Activated CD4-positive, alpha-beta T cell treated with anti-CD3 and anti-CD28 coated beads, Interleukin-2, Interleukin-4, amounts not matched to agents 100 ng/mL and 50 ng/mL, durations not matched to agents 16 hours and 8 hours (primary cell): ENCODE measurements around the gene TMEM217.
A peak's percentile ranks its signal among the peaks of the same experiment; 100 is the strongest.
"Not testable (repeated sequence)": the region's sequence is repeated elsewhere in the genome, so short reads cannot be mapped to it uniquely, and the experiment has no call there.

Experiments used
- DNase-seq: peaks from one replicate; pipeline ENCODE4 v3.0.0-alpha.2; 2020; ENCODE audit warnings: low spot score

Gene TMEM217

GRCh38 chr6:37185949-37186720 lies 71.8 kb downstream of the TMEM217 start:
- not testable (repeated sequence) for DNase-seq

- DNase-seq = peak; percentile 91
These were observed 75.0 kb downstream of the TMEM217 start for GRCh38 chr6:37182736-37183590.

GRCh38 chr6:37180610-37181009 lies 77.3 kb downstream of the TMEM217 start:
- not testable (repeated sequence) for DNase-seq

GRCh38 chr6:37180075-37180474 lies 77.9 kb downstream of the TMEM217 start:
- no peak for DNase-seq

- DNase-seq = no peak
These were observed 79.9 kb downstream of the TMEM217 start for GRCh38 chr6:37177935-37178517.

GRCh38 chr6:37177077-37177934 lies 80.6 kb downstream of the TMEM217 start:
- no peak for DNase-seq

GRCh38 chr6:37176268-37177076 lies 81.5 kb downstream of the TMEM217 start:
- DNase-seq = no peak

- no peak for DNase-seq
These were observed 82.3 kb downstream of the TMEM217 start for GRCh38 chr6:37175332-37176267.

GRCh38 chr6:37174515-37175331 lies 83.2 kb downstream of the TMEM217 start:
- DNase-seq = no peak

- no peak for DNase-seq
These were observed 83.8 kb downstream of the TMEM217 start for GRCh38 chr6:37174196-37174514.

- peak; percentile 50 for DNase-seq
These were observed 84.3 kb downstream of the TMEM217 start for GRCh38 chr6:37173493-37174195.

GRCh38 chr6:37172912-37173492 lies 84.9 kb downstream of the TMEM217 start:
- no peak for DNase-seq

- DNase-seq = peak; percentile 95
These were observed 85.8 kb downstream of the TMEM217 start for GRCh38 chr6:37171970-37172812.

- no peak for DNase-seq
These were observed 86.6 kb downstream of the TMEM217 start for GRCh38 chr6:37171201-37171969.

- DNase-seq = peak; percentile 50
These were observed 87.4 kb downstream of the TMEM217 start for GRCh38 chr6:37170273-37171200.
